GM12865 (cell line): Measurements from ENCODE around the gene FOXL3.

Source experiments
- DNase-seq: peaks from one replicate; pipeline ENCODE4 v3.0.0; 2010; ENCODE audit warnings: low read depth
- H3K4me3 ChIP-seq: 2 replicates; pipeline ENCODE4 v1.5.1; 2011; ENCODE audit warnings: mild to moderate bottlenecking, low read depth, low read length, control low read depth
- CTCF ChIP-seq: IDR thresholded peaks from 2 replicates; pipeline ENCODE4 v1.5.1; 2011; ENCODE audit warnings: low read length, control low read depth, low read depth, inconsistent platforms; ENCODE audit not compliant: insufficient read depth; ENCODE audit errors: missing control alignments

The FOXL3 gene

GRCh38 chr7:282621-283020, 7.3 kb upstream of the FOXL3 start:
- DNase-seq = no peak
- no peak overlapping the region for H3K4me3 ChIP-seq

GRCh38 chr7:284762-285722, 4.9 kb upstream of the FOXL3 start:
- no peak for DNase-seq
- no peak overlapping the region for H3K4me3 ChIP-seq
- no peak for TF ChIP-seq CTCF

More at GRCh38 chr7:282621-283020, 7.3 kb upstream of the FOXL3 start:
- TF ChIP-seq CTCF = no peak

DNA sequence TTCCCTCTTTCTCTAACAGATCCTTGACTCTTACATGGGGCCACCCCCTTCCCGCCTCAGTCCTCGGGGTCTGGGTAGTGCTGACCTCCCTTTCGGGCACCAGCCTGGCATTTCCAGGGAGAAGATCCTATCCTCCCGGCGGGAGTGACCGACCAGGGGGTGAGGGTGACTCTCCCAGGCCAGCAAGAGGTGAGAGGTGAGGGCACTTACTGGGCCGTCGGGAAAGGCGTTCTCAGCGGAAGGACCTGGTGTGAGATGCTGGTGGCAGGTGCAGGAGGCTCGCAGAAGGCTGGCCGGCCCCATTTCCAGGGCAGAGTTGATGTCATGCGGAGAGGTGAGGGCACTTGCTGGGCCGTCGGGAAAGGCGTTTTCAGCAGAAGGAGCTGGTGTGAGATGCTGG, 4.2 kb upstream of the FOXL3 start:
- H3K4me3 ChIP-seq = no peak overlapping the region
- no peak for DNase-seq
- TF ChIP-seq CTCF = no peak

GRCh38 chr7:286266-286665, 3.7 kb upstream of the FOXL3 start:
- DNase-seq = no peak
- no peak overlapping the region for H3K4me3 ChIP-seq
- TF ChIP-seq CTCF = no peak

DNA sequence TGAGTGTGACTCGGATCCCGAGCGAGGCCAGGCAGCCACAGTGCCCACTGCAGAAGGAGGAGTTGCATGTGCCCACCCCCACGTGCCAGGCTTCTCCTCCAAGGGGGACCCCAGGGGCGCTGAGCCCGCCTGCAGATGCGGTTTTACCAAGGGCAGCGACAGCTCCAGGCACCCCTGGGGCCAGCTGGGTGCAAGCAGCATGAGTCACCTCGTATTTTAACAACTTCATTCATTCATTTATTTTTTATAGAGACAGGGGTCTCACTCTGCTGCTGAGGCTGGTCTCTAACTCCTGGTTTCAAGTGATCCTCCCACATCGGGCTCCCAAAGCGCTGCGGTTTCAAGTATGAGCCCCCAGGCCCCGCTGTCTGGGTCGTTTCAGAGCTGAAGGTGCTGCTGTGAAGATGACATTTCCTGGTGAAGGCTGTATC, 1.3 kb upstream of the FOXL3 start:
- H3K4me3 ChIP-seq = no peak overlapping the region
- TF ChIP-seq CTCF = no peak
- DNase-seq = no peak

DNA sequence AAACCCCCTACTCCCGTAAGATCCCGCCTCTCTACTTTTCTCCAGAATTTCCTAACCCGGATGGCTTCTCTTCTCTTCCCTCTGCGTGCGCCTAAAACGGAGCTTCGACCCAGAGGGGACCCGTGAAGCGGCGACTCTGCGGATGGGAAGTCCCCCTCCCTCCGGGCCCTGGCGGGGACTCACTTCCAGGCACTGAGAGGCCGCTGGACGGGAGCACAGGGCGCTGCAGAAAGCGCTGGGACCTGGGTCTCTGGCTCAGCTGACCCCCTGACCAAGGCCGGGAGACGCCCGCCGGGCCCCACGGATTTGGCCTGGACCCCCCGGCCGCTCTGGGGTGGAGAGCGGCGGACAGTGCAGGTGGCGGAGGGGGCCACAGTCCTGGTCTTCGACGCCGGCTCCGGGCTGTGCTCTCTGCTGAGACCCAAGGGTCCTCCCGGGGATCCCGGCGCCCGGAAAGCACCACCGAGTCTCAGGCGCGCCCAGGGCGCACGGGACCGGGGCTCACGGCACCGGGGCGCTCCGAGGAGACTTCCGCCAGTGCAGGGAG, 688 bp upstream of the FOXL3 start:
- TF ChIP-seq CTCF = no peak
- no peak for DNase-seq
- H3K4me3 ChIP-seq = no peak overlapping the region
